Right forelimb (tissue), 1 donor: ENCODE results near the gene DDB1.
"Not testable (repeated sequence)": the region's sequence is repeated elsewhere in the genome, so short reads cannot be mapped to it uniquely, and the experiment has no call there.

Experiments
- DNase-seq: peaks from one replicate; pipeline ENCODE4 v3.0.0-alpha.2; 2018

The DDB1 gene

GRCh38 chr11:61264795-61265194 is 68.1 kb downstream of the DDB1 start:
- DNase-seq, result no peak

DNA sequence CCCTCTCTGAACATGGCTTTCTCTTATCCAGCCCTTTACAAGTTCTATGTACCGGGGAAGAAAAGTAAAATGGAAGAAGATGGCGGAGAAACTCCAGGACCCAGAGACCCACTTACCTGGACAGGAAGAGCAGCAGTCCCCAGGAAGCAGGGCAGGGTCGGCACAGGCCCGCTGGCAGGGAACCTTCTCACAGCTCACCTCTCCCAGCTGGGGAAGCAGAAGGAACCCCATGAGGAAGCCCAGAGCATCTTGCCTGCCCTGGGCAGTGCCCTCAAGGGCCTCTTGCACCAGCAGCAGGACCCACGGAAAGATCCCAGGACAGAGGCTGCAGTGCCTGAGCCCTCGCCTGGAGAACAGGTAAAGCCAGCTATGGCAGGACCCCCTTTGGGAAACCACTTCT is 68.5 kb downstream of the DDB1 start:
- no peak for DNase-seq

DNA sequence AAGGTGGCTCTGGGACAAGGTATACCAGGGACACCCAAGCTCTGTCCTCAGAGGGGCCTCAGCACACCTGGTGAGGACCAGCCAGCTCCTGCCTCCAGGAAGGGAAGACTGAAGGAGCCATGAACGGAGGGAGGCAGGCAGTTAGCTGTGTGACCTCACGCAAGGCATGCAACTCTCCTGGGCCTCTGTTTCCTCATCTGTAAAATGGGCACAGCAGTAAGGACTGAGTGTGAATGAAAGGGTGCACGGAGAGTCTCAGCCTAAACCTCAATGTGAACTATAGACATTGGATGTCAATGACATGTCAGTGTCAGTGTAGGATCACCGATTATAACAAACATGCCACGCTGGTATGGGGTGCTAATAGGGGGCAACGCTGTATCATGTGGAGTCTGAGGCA is 73.5 kb downstream of the DDB1 start:
- no peak for DNase-seq

GRCh38 chr11:61258546-61258945 is 74.4 kb downstream of the DDB1 start:
- no peak for DNase-seq

GRCh38 chr11:61256710-61257482 is 76.0 kb downstream of the DDB1 start:
- DNase-seq, result no peak

DNA sequence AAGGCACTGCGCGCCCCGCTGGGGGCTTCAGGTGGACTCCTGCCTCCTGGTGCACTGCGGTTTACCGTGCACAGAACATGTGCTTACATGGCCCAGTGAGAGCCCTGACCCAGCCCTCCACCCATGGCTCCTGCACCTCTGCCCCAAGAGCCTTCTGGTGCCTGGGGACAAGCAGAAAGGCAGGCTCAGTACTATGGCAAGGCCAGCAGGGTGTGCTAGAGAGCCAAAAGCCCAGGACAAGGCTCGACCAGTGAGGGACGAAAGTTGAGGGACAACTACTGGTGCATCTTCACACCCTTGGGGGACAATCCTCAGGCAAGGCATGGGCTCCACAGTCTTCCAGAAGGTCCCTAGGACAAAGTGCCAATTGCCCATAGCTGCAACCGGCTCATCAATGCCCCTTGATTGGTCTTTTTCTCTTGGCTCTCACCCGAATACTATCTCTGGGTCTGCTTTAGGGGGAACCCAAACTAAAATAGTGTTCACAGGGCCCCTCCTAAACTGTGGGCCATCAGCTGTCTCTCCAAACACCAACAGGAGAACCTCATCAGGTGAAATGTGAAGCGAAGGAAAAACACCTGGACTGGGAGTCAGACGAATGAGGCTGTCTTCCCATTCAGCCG is 78.4 kb downstream of the DDB1 start:
- peak; percentile 51 for DNase-seq

DNA sequence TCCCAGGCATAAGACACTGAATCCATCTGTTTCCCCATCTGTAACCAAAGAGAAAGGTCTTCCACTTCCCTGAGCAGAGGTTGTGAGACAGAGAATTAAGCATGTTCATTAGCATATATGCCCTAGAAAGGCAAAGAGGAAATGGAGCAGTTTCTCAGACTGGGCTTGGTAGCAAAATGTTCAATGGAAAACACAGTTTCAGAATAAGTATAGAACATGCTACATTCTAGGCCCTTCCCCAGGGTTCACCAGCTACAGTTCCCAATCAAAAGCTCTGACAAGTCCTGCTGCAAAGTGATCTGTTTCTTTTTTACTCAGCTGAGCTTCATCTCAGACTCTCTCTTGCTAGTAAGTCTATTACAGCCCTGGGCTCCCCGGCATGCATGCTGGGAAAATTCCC is 80.6 kb downstream of the DDB1 start:
- not testable (repeated sequence) for DNase-seq

- peak; percentile 81 for DNase-seq
Observed at GRCh38 chr11:61250796-61251765, 81.8 kb downstream of the DDB1 start.
